Femur (tissue), 1 donor: Measurements from ENCODE around the gene TLK1.

Source experiments
- DNase-seq: peaks from one replicate; pipeline ENCODE4 v3.0.0-alpha.2; 2017

TLK1 gene

GRCh38 chr2:170991398-170992182, 169.1 kb downstream of the TLK1 start:
- DNase-seq = no peak

- DNase-seq = no peak
These were observed 174.0 kb downstream of the TLK1 start for GRCh38 chr2:170986566-170987258.

- DNase-seq = no peak
These were observed 175.3 kb downstream of the TLK1 start for GRCh38 chr2:170985407-170985806.

- DNase-seq = no peak
These were observed 176.6 kb downstream of the TLK1 start for GRCh38 chr2:170984079-170984478.

- no peak for DNase-seq
These were observed 184.8 kb downstream of the TLK1 start for GRCh38 chr2:170975943-170976270.

- DNase-seq = no peak
These were observed 185.4 kb downstream of the TLK1 start for GRCh38 chr2:170975127-170975942.

GRCh38 chr2:170974304-170974993, 186.2 kb downstream of the TLK1 start:
- DNase-seq = no peak

GRCh38 chr2:170973492-170974303, 187.0 kb downstream of the TLK1 start:
- peak; percentile 91 for DNase-seq

- no peak for DNase-seq
These were observed 187.5 kb downstream of the TLK1 start for GRCh38 chr2:170973225-170973491.

GRCh38 chr2:170972296-170973224, 188.1 kb downstream of the TLK1 start:
- DNase-seq = no peak

- DNase-seq = no peak
These were observed 189.6 kb downstream of the TLK1 start for GRCh38 chr2:170971071-170971470.

GRCh38 chr2:170969872-170970496, 190.7 kb downstream of the TLK1 start:
- no peak for DNase-seq

GRCh38 chr2:170969030-170969429, 191.7 kb downstream of the TLK1 start:
- DNase-seq = no peak

GRCh38 chr2:170968205-170969003, 192.3 kb downstream of the TLK1 start:
- DNase-seq = no peak

- DNase-seq = no peak
These were observed 193.1 kb downstream of the TLK1 start for GRCh38 chr2:170967553-170967952.

- no peak for DNase-seq
These were observed 193.9 kb downstream of the TLK1 start for GRCh38 chr2:170966648-170967396.

GRCh38 chr2:170965446-170966225, 195.1 kb downstream of the TLK1 start:
- no peak for DNase-seq

- DNase-seq = no peak
These were observed 197.3 kb downstream of the TLK1 start for GRCh38 chr2:170963386-170963785.
